K562 (cell line): ENCODE results near the gene HRAS. TPM values are rescaled to one million over a fixed set of nuclear protein-coding genes. Genes with fewer than 3 reads are reported as not detected.
A peak's percentile ranks its signal among the peaks of the same experiment; 100 is the strongest.

Experiments
- CBX1 ChIP-seq: sonication (generic); IDR thresholded peaks from 2 replicates; pipeline ENCODE4 v1.6.1; 2016; ENCODE audit warnings: antibody characterized with exemption, low read depth, mild to moderate bottlenecking
- CEBPZ ChIP-seq: fragments of 150-350 bp; IDR thresholded peaks from 2 replicates; pipeline ENCODE4 v1.6.1; 2014; ENCODE audit warnings: low read depth, mild to moderate bottlenecking, low read length, borderline replicate concordance
- FIP1L1 ChIP-seq: fragments of 200-400 bp; formaldehyde crosslinking; IDR thresholded peaks from 2 replicates; pipeline ENCODE4 v1.6.1; 2018; ENCODE audit warnings: mild to moderate bottlenecking, low read depth, low read length; ENCODE audit not compliant: poor library complexity, severe bottlenecking
- MYBL2 ChIP-seq, 2 experiments: fragments of 450-650 bp in 1 of 2; sonication (generic) in 1 of 2; formaldehyde crosslinking in 1 of 2; IDR thresholded peaks; 2 replicates each; pipeline versions ENCODE4 v1.6.1 to v1.8.1; 2017 to 2022; ENCODE audit warnings: borderline replicate concordance in 1 of 2, inconsistent platforms in 1 of 2, low read depth in 1 of 2, mild to moderate bottlenecking in 1 of 2, missing genetic modification reagents in 1 of 2, moderate library complexity in 1 of 2
- NONO ChIP-seq, 2 experiments: fragments of 200-400 bp in 1 of 2; fragments of 450-650 bp in 1 of 2; formaldehyde crosslinking in 1 of 2; IDR thresholded peaks; 2 replicates each; pipeline ENCODE4 v1.6.1; 2017; ENCODE audit warnings: low read depth in 2 of 2, mild to moderate bottlenecking in 2 of 2, moderate library complexity in 2 of 2, low read length in 1 of 2
- POLR2A ChIP-seq: fragments of 450-650 bp; conservative IDR thresholded peaks from 2 replicates; pipeline ENCODE4 v1.6.1; 2016
- PTRF ChIP-seq: fragments of 450-650 bp; IDR thresholded peaks from 2 replicates; pipeline ENCODE4 v1.6.1; 2016; ENCODE audit warnings: mild to moderate bottlenecking, missing genetic modification characterization, missing compliant biosample characterization
- SP1 ChIP-seq: sonication (generic); formaldehyde crosslinking; IDR thresholded peaks from 2 replicates; pipeline ENCODE4 v1.8.1; 2022; ENCODE audit warnings: mild to moderate bottlenecking, missing genetic modification reagents
- TEAD1 ChIP-seq, 2 experiments: fragments of 450-650 bp in 1 of 2; sonication (generic) in 1 of 2; formaldehyde crosslinking; IDR thresholded peaks; 2 replicates each; pipeline versions ENCODE4 v1.4.0 to v1.8.0; 2020 to 2022; ENCODE audit warnings: mild to moderate bottlenecking in 2 of 2, missing genetic modification reagents in 1 of 2
- TFAM ChIP-seq: fragments of 250-450 bp; sonication (Bioruptor Pico); conservative IDR thresholded peaks from 2 replicates; pipeline ENCODE4 v1.5.0; 2021; ENCODE audit warnings: mild to moderate bottlenecking, moderate library complexity
- THRAP3 ChIP-seq: fragments of 450-650 bp; IDR thresholded peaks from 2 replicates; pipeline ENCODE4 v1.6.1; 2016; ENCODE audit warnings: mild to moderate bottlenecking, inconsistent platforms, borderline replicate concordance
- YY1 ChIP-seq, 3 experiments: IDR thresholded peaks; 2 replicates each; pipeline ENCODE4 v1.6.1; 2011; ENCODE audit warnings: low read length in 2 of 3, mild to moderate bottlenecking in 2 of 3, moderate library complexity in 2 of 3, borderline replicate concordance in 1 of 3, control low read depth in 1 of 3, low read depth in 1 of 3; ENCODE audit not compliant: insufficient read depth in 3 of 3, insufficient replicate concordance in 2 of 3, control insufficient read depth in 1 of 3, insufficient read length in 1 of 3; ENCODE audit errors: extremely low read depth in 1 of 3
- polyA plus RNA-seq, 8 experiments: library from polyadenylated mRNA; depleted of rRNA in 4 of 8; stranded (reverse) in 5 of 8; unstranded in 3 of 8; fragments of >200 nt; fragmentation: Nextera tagmentation in 2 of 8; fragmentation: Illumina TruSeq in 1 of 8; extraction: Ambion mirVana in 2 of 8; extraction: Trizol in 1 of 8; gene quantifications; 2 replicates each; pipeline versions ENCODE4 v1.2.1 to v1.2.3, GENCODE V29; 2011 to 2014; ENCODE audit warnings: inconsistent platforms in 1 of 8, missing spikeins in 1 of 8
- total RNA-seq, 7 experiments: library from RNA; depleted of rRNA in 6 of 7; stranded (reverse); fragments of >200 nt in 6 of 7; fragmentation: Illumina TruSeq in 2 of 7; extraction: Trizol in 2 of 7; gene quantifications; 2 replicates each; pipeline versions ENCODE4 v1.2.1 to v1.2.3, GENCODE V29; 2011 to 2021; ENCODE audit warnings: low replicate concordance in 1 of 7
- TF ChIP-seq, protein P1 (sequence below): fragments of 250-450 bp; sonication (Bioruptor Pico); IDR thresholded peaks from 2 replicates; pipeline ENCODE4 v1.5.0; 2022; ENCODE audit warnings: mild to moderate bottlenecking
- TF ChIP-seq, protein P2 (sequence below): sonication (generic); formaldehyde crosslinking; IDR thresholded peaks from 2 replicates; pipeline ENCODE4 v1.8.0; 2022; ENCODE audit warnings: mild to moderate bottlenecking, missing genetic modification reagents

The HRAS gene
- total and polyA plus RNA-seq, 9 of the 15 experiments (the other 6 are each of a cell fraction or from before 2014, with no cell fraction given): 2.8 to 73.5 (median 29.6) TPM

DNA sequence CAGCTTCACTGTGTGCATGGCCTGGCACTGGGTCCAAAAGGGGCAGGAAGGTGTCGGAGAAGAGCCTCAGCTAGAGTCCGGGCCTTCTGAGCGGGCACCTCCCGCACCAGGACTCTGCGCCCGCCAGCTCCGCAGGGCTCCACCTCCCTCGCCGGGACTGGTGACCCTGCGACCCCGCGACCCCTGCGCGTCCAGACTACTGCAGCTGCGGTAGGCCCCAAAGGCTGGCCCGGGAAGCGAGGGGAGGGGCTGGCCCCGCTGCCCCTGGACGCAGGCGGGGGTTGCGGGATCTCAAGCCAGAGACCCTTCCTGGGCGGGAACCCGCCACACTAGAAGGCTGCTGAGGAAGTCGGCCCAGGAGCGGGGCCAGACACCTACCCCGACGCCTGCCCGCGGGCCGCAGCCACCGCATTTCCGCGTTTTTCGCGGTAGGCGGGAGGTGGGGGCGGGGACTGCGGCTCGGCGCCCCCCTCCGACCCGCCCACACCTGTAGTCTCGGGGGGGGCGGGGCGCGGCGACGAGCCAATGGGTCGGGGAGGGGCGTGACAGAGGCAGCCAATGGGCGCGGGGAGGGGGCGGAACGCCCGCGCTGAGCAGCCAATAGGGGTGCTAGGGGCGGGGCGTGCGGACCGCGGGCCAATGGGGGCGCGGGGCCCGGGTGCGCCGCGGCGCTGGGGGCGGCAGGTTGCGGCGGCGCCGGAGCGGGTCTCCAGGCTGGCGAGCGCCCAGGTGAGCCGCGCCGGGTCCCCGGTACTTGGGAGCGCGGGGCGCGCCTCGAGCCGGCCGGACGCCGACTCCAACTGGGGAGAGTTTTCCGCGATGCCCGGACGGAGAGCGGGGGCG lies 25.1 kb upstream of the HRAS start, which contains the start of the genes LMNTD2 and RASSF7 (continued):
- peak in 1 of 3 experiments; percentile 11 for TF ChIP-seq YY1 (IDR thresholded peaks at IDR 0.05; ENCODE audit: borderline replicate concordance in 1 of 3, control insufficient read depth in 1 of 3, extremely low read depth in 1 of 3, insufficient read depth in 3 of 3, insufficient read length in 1 of 3, insufficient replicate concordance in 2 of 3, low read depth in 1 of 3, low read length in 2 of 3)
- peak; percentile 30 for TF ChIP-seq CBX1
- TF ChIP-seq CEBPZ: no peak; the same call in 1 of the 2 replicates
- TF ChIP-seq TEAD1 (CRISPR knock-in tag; IDR thresholded peaks at IDR 0.05): peak in 1 of 2 experiments; percentile 69; a peak in 2 of 4 replicates
- peak; percentile 79 for TF ChIP-seq POLR2A
- TF ChIP-seq PTRF: no peak
- TF ChIP-seq SP1 (CRISPR knock-in tag): peak; percentile 71
- TF ChIP-seq, protein P1, sequence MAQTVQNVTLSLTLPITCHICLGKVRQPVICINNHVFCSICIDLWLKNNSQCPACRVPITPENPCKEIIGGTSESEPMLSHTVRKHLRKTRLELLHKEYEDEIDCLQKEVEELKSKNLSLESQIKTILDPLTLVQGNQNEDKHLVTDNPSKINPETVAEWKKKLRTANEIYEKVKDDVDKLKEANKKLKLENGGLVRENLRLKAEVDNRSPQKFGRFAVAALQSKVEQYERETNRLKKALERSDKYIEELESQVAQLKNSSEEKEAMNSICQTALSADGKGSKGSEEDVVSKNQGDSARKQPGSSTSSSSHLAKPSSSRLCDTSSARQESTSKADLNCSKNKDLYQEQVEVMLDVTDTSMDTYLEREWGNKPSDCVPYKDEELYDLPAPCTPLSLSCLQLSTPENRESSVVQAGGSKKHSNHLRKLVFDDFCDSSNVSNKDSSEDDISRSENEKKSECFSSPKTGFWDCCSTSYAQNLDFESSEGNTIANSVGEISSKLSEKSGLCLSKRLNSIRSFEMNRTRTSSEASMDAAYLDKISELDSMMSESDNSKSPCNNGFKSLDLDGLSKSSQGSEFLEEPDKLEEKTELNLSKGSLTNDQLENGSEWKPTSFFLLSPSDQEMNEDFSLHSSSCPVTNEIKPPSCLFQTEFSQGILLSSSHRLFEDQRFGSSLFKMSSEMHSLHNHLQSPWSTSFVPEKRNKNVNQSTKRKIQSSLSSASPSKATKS (CRISPR knock-in tag): no peak
- TF ChIP-seq FIP1L1: peak; percentile 67
- no peak for TF ChIP-seq MYBL2 (IDR thresholded peaks at IDR 0.05; ENCODE audit: low read depth)
- TF ChIP-seq MYBL2 (CRISPR knock-in tag; IDR thresholded peaks at IDR 0.05; ENCODE audit: borderline replicate concordance): no peak
- no peak for TF ChIP-seq TFAM (CRISPR knock-in tag)
- no peak for TF ChIP-seq THRAP3
- TF ChIP-seq, protein P2, sequence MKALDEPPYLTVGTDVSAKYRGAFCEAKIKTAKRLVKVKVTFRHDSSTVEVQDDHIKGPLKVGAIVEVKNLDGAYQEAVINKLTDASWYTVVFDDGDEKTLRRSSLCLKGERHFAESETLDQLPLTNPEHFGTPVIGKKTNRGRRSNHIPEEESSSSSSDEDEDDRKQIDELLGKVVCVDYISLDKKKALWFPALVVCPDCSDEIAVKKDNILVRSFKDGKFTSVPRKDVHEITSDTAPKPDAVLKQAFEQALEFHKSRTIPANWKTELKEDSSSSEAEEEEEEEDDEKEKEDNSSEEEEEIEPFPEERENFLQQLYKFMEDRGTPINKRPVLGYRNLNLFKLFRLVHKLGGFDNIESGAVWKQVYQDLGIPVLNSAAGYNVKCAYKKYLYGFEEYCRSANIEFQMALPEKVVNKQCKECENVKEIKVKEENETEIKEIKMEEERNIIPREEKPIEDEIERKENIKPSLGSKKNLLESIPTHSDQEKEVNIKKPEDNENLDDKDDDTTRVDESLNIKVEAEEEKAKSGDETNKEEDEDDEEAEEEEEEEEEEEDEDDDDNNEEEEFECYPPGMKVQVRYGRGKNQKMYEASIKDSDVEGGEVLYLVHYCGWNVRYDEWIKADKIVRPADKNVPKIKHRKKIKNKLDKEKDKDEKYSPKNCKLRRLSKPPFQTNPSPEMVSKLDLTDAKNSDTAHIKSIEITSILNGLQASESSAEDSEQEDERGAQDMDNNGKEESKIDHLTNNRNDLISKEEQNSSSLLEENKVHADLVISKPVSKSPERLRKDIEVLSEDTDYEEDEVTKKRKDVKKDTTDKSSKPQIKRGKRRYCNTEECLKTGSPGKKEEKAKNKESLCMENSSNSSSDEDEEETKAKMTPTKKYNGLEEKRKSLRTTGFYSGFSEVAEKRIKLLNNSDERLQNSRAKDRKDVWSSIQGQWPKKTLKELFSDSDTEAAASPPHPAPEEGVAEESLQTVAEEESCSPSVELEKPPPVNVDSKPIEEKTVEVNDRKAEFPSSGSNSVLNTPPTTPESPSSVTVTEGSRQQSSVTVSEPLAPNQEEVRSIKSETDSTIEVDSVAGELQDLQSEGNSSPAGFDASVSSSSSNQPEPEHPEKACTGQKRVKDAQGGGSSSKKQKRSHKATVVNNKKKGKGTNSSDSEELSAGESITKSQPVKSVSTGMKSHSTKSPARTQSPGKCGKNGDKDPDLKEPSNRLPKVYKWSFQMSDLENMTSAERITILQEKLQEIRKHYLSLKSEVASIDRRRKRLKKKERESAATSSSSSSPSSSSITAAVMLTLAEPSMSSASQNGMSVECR (CRISPR knock-in tag): 0 out of 2 replicates have a peak, but pooled peaks have one; percentile 6
- peak in 1 of 2 experiments; percentile 90; a peak in 2 of 4 replicates for TF ChIP-seq NONO (IDR thresholded peaks at IDR 0.05; ENCODE audit: low read depth in 2 of 2, low read length in 1 of 2)
